ENCODE measurements around the gene SLC15A3. TPM values are rescaled to one million over a fixed set of nuclear protein-coding genes. Genes with fewer than 3 reads are reported as not detected.
A peak's percentile ranks its signal among the peaks of the same experiment; 100 is the strongest.

Gene SLC15A3
- total RNA-seq, 2 experiments from 2014 or later: 7.0 to 9.6 TPM

DNA sequence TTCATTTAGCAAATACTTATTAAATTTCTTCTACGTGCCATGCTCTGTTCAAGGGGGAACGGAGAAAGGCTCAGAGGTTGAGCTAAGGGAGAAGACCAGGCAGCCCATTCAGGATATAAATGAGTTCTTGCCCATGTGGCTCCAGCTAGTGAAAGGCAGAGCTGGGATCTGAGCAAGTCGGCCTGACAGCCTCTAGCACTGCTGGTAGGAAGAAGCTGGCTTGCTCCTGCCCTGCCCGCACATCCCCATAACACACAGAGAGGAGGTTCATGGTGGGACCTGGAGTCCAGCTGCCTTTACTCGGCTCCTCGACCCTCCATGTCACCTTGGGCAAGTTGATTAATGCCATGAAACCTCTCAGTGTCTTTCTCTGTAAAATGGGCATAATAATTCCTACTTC lies 2.0 kb downstream of the SLC15A3 start:
- intact Hi-C loops (cut with DNase I, micrococcal nuclease): loop anchor here in 1 of 2 experiments (2.0 to 10.0 kb wide), 2 partner anchors 35 to 305 kb away; partner anchors contain the start of gene TMEM109
- ChIA-PET CTCF (interaction anchor here (0.6 to 0.8 kb wide), 3 partner anchors 23 to 121 kb away, joined by 3 read pairs; no protein-coding TSS in a partner anchor), POLR2A (interaction anchor here (1.1 kb wide), 1 partner anchor 22 kb away, joined by 4 read pairs; the partner anchor contains the start of gene CD6)
- no peak overlapping the region for H3K27ac Mint-ChIP-seq
- H3K9me3 Mint-ChIP-seq (ENCODE audit: low read depth): no peaks in the 10 kb centered on the region
- peaks cover 7% of the 10 kb centered on the region for H3K27me3 Mint-ChIP-seq
- peak overlapping the region; percentile 30 for H3K4me3 Mint-ChIP-seq
- DNase-seq (no peak), ATAC-seq (no peak)
- no peaks in the 10 kb centered on the region for H3K36me3 Mint-ChIP-seq (ENCODE audit: low read depth)
- H3K4me1 Mint-ChIP-seq: peaks cover 21% of the 10 kb centered on the region

GRCh38 chr11:60948250-60948649 lies 3.7 kb downstream of the SLC15A3 start:
- DNase-seq (no peak), ATAC-seq (no peak)
- Mint-ChIP-seq H3K27me3 (peaks cover 7% of the 10 kb centered on the region), H3K27ac (no peak overlapping the region), H3K4me1 (peaks cover 21% of the 10 kb centered on the region), H3K36me3 (ENCODE audit: low read depth) (peaks cover 2% of the 10 kb centered on the region), H3K4me3 (no peak overlapping the region), H3K9me3 (ENCODE audit: low read depth) (no peaks in the 10 kb centered on the region)
- CTCF ChIA-PET: interaction anchor here (0.9 kb wide), 2 partner anchors 21 to 35 kb away, joined by 3 read pairs; no protein-coding TSS in a partner anchor
- POLR2A ChIA-PET: no interaction called here
- intact Hi-C loops (cut with DNase I, micrococcal nuclease): no loop called here

DNA sequence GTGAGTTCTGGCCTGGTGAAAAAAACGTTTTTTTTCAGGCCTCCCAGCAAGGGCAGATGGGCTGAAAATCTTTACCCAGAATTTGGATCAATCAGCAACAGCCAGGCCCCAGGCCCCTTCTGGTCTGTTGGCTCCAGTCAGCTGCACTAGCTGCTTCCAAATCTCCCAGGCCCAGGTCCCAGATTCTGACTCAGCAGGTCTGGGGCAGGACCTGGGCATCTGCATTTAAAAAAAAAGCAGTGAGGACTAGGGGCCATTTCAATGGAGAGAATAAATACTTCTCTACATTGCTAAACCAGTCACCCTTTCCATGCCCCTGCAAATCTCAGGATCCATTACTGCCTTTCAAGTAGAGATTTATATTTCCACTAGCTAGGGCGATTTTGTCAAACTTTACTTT lies 4.3 kb downstream of the SLC15A3 start:
- Mint-ChIP-seq H3K27me3 (peaks cover 4% of the 10 kb centered on the region), H3K36me3 (ENCODE audit: low read depth) (peaks cover 2% of the 10 kb centered on the region), H3K4me1 (peaks cover 17% of the 10 kb centered on the region), H3K9me3 (ENCODE audit: low read depth) (no peaks in the 10 kb centered on the region), H3K4me3 (no peak overlapping the region), H3K27ac (no peak overlapping the region)
- ATAC-seq (no peak), DNase-seq (no peak)
- ChIA-PET POLR2A (no interaction called here), CTCF (interaction anchor here (0.9 kb wide), 1 partner anchor 22 kb away, joined by 3 read pairs; no protein-coding TSS in a partner anchor)
- intact Hi-C loops (cut with DNase I, micrococcal nuclease): no loop called here

DNA sequence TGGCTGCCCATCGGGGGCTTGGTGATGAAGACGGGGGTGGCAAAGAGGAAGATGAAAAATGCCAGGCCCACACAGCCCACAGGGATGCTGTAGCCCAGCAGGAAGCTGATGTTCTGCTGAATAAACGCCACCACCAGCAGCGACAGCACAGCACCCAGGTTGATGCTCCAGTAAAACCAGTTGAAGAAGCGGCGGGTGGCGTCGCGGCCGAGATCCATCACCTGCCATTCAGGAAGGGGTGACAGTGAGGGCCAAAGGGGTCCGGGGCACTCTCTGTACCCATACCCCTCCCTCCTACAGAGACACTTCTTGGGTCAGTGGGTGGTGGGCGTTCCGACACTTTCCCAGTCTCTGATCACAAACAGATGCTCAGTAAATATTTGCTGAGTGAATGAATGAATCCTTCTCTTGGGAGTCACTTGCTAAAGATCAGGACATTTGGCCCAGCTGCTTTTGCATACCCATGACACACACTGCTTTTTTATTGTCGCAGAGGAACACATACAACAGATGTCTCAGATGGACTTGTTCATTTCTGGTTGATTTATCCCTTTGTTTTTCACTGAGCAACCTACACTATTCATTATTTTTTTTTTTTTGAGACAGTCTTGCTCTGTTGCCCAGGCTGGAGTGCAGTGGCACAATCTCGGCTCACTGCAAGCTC lies 5.2 kb downstream of the SLC15A3 start:
- Mint-ChIP-seq H3K4me3 (no peak overlapping the region), H3K27me3 (peaks cover 1% of the 10 kb centered on the region), H3K27ac (no peak overlapping the region), H3K36me3 (ENCODE audit: low read depth) (peaks cover 2% of the 10 kb centered on the region), H3K9me3 (ENCODE audit: low read depth) (no peaks in the 10 kb centered on the region), H3K4me1 (peaks cover 7% of the 10 kb centered on the region)
- DNase-seq: no peak
- intact Hi-C loops (cut with DNase I, micrococcal nuclease): no loop called here
- CTCF ChIA-PET: no interaction called here
- no peak for ATAC-seq
- POLR2A ChIA-PET: interaction anchor here (0.7 kb wide), 1 partner anchor 1743 kb away, joined by 3 read pairs; the partner anchor contains the start of gene LRRN4CL

- Mint-ChIP-seq H3K27me3 (no peaks in the 10 kb centered on the region), H3K9me3 (ENCODE audit: low read depth) (no peaks in the 10 kb centered on the region), H3K27ac (no peak overlapping the region), H3K4me1 (peaks cover 3% of the 10 kb centered on the region), H3K4me3 (no peak overlapping the region), H3K36me3 (ENCODE audit: low read depth) (peaks cover 2% of the 10 kb centered on the region)
- ChIA-PET CTCF (interaction anchor here (0.6 to 1.0 kb wide), 4 partner anchors 8 to 1332 kb away, joined by 3 read pairs; no protein-coding TSS in a partner anchor), POLR2A (interaction anchor here (0.5 kb wide), 1 partner anchor 82 kb away, joined by 6 read pairs; no protein-coding TSS in a partner anchor)
- DNase-seq: no peak
- ATAC-seq: no peak
- intact Hi-C loops (cut with DNase I, micrococcal nuclease): no loop called here
Measured at GRCh38 chr11:60945295-60945667, 6.7 kb downstream of the SLC15A3 start.

DNA sequence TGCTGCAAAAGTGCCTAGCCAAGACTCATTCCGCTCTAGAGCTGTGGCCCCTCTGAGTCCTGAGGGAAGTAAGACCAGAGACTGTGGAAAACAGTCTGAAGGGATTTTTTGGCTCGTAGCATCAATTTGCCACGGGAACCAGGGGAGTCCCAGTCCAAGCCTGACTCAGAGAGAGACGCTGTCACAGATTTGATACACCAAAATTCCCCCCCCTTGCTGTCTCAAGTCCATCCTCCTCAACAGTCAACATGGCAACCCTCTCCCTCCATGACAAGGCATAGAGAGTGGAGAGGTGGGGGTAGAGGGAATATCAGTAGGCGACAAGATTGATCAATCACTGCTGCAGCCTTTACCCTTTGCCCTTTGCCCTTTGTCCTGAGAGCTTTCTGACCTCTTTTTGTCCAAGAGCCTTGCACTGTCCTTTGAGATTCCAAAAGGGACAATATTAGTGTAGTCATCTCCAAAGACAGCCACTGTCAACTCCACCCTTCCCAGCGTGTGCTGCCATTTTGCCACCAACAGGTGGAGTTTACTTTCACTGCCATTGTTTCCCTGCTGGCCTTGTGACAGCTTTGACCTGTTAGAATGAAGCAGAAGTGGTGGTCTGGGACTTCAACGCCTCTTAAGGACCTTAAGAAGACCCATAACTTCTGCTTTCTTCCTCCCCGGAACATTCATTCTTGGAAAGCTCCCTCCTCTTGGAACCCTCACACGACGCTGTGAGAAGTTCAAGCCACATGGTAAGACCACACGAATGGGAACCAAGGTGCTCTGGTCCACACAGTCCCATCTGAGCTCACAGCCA lies 7.3 kb downstream of the SLC15A3 start:
- CTCF ChIA-PET: interaction anchor here (0.6 to 1.0 kb wide), 3 partner anchors 9 to 54 kb away, joined by 3 read pairs; no protein-coding TSS in a partner anchor
- ATAC-seq (peak; percentile 47), DNase-seq (peak; percentile 25)
- Mint-ChIP-seq H3K9me3 (ENCODE audit: low read depth) (no peaks in the 10 kb centered on the region), H3K4me1 (peaks cover 3% of the 10 kb centered on the region), H3K36me3 (ENCODE audit: low read depth) (peaks cover 2% of the 10 kb centered on the region), H3K27me3 (no peaks in the 10 kb centered on the region), H3K4me3 (no peak overlapping the region), H3K27ac (no peak overlapping the region)
- POLR2A ChIA-PET: no interaction called here
- intact Hi-C loops (cut with DNase I, micrococcal nuclease): no loop called here

- ChIA-PET CTCF (interaction anchor here (0.7 kb wide), 1 partner anchor 241 kb away, joined by 3 read pairs; no protein-coding TSS in a partner anchor), POLR2A (no interaction called here)
- no peak for DNase-seq
- intact Hi-C loops (cut with DNase I, micrococcal nuclease): no loop called here
- Mint-ChIP-seq H3K27ac (no peak overlapping the region), H3K9me3 (ENCODE audit: low read depth) (no peaks in the 10 kb centered on the region), H3K27me3 (no peaks in the 10 kb centered on the region), H3K4me1 (peaks cover 5% of the 10 kb centered on the region), H3K36me3 (ENCODE audit: low read depth) (peaks cover 2% of the 10 kb centered on the region), H3K4me3 (no peak overlapping the region)
- ATAC-seq: no peak
Measured at GRCh38 chr11:60942970-60943565, 8.9 kb downstream of the SLC15A3 start.

DNA sequence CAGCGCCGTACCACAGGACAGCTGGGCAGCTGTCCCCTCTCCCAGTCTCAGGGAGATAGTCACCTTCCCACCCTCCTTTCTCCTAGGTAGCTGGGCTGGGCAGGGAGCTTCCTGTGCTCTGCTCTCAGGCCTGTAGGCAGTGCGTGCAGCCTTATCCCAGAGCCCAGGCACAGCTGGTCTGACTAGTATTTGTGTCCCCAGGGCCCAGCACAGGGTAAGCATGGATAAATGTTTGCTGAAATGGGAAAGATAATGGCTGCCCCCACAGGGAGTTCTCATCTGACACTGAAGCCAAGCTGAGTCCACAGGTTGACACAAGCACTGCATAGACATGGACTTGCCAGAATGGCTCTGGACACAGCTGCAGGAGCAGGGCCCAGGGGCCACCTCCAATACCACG lies 9.8 kb downstream of the SLC15A3 start:
- ATAC-seq (no peak), DNase-seq (no peak)
- intact Hi-C loops (cut with DNase I, micrococcal nuclease): no loop called here
- CTCF ChIA-PET: interaction anchor here (0.6 kb wide), 1 partner anchor 84 kb away, joined by 3 read pairs; no protein-coding TSS in a partner anchor
- Mint-ChIP-seq H3K4me1 (peaks cover 5% of the 10 kb centered on the region), H3K36me3 (ENCODE audit: low read depth) (peaks cover 2% of the 10 kb centered on the region), H3K27me3 (no peaks in the 10 kb centered on the region), H3K4me3 (no peak overlapping the region), H3K27ac (no peak overlapping the region), H3K9me3 (ENCODE audit: low read depth) (no peaks in the 10 kb centered on the region)
- POLR2A ChIA-PET: no interaction called here

DNA sequence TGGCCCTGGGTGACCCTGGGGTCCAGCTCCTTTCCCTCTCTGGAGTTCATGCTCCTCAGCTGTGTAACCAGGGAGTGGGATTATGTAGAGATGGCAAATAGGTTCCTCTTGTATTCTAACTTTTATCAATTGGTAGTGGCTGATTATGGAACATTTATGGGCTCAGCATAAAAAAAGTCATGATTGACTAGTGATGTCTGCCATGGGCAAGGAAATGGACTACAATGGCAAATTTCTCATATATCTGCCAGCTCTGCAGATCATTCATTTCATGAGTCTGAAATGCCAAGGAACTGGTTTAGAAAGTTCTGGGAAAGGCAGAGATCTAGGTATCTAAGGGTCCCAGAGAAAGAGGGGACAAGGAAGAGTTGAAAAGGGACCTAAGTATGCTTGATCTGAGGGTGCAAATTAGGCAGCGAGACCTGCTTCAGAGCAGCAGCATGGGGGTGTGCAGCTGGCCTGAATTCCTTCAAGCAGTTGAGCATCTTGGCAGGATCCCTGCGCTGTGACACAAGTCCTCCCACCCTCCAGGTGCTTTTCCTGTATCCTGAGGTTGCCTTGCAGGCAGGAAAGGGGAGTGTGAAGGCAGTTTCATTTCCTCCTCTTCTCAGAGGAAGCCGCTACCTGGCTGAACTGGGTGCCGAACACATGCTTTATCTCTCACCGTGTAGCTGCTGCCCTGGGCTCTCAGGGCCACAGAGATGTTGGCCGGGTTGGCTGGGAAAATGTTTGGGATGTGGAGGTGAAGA lies 10.4 kb downstream of the SLC15A3 start:
- Mint-ChIP-seq H3K4me1 (peaks cover 5% of the 10 kb centered on the region), H3K27ac (no peak overlapping the region), H3K9me3 (ENCODE audit: low read depth) (no peaks in the 10 kb centered on the region), H3K4me3 (no peak overlapping the region), H3K36me3 (ENCODE audit: low read depth) (peaks cover 2% of the 10 kb centered on the region), H3K27me3 (no peaks in the 10 kb centered on the region)
- ATAC-seq: no peak
- intact Hi-C loops (cut with DNase I, micrococcal nuclease): no loop called here
- CTCF ChIA-PET: interaction anchor here (0.6 to 1.0 kb wide), 2 partner anchors 20 to 83 kb away, joined by 3 read pairs; no protein-coding TSS in a partner anchor
- DNase-seq: no peak
- POLR2A ChIA-PET: no interaction called here

DNA sequence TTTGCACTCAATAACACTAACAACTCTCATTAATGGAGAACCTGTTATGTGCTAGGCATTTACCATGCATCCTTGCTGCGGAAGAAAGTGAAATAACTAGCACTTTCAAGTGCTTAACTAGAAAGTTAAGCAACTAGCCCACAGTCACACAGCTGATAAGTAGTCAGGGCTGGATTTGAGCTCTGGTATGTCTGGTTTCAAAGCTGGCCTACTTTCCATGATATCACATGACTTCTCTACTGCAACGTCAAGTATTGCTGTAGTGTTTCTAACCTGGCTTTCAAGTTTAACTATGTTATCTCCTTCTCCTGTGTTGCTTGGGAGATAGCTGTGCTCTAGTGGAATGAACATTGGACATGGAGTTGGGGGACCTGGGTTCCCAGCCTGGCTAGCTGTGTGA lies 12.1 kb downstream of the SLC15A3 start:
- Mint-ChIP-seq H3K4me1 (peaks cover 5% of the 10 kb centered on the region), H3K9me3 (ENCODE audit: low read depth) (no peaks in the 10 kb centered on the region), H3K4me3 (no peak overlapping the region), H3K27ac (no peak overlapping the region), H3K36me3 (ENCODE audit: low read depth) (peaks cover 2% of the 10 kb centered on the region), H3K27me3 (no peaks in the 10 kb centered on the region)
- ChIA-PET POLR2A (no interaction called here), CTCF (interaction anchor here (0.7 to 0.9 kb wide), 2 partner anchors 10 to 38 kb away, joined by 3 to 4 read pairs; no protein-coding TSS in a partner anchor)
- DNase-seq (no peak), ATAC-seq (peak; percentile 24)
- intact Hi-C loops (cut with DNase I, micrococcal nuclease): no loop called here

GRCh38 chr11:60939301-60939700 lies 12.7 kb downstream of the SLC15A3 start:
- Mint-ChIP-seq H3K4me3 (no peak overlapping the region), H3K9me3 (ENCODE audit: low read depth) (no peaks in the 10 kb centered on the region), H3K27ac (no peak overlapping the region), H3K27me3 (no peaks in the 10 kb centered on the region), H3K4me1 (peaks cover 5% of the 10 kb centered on the region), H3K36me3 (ENCODE audit: low read depth) (peaks cover 2% of the 10 kb centered on the region)
- intact Hi-C loops (cut with DNase I, micrococcal nuclease): no loop called here
- ChIA-PET POLR2A (no interaction called here), CTCF (interaction anchor here (0.7 to 0.9 kb wide), 2 partner anchors 10 to 38 kb away, joined by 3 to 4 read pairs; no protein-coding TSS in a partner anchor)
- ATAC-seq (no peak), DNase-seq (no peak)
